GM10266 (cell line): Measurements from ENCODE around the gene EML1.

Experiments
- DNase-seq: peaks from one replicate; pipeline ENCODE4 v3.0.0; 2012; ENCODE audit errors: extremely low spot score
- TF ChIP-seq, protein P1 (sequence below): IDR thresholded peaks from 2 replicates; pipeline ENCODE4 v1.5.1; 2012; ENCODE audit warnings: mild to moderate bottlenecking, low read depth; ENCODE audit not compliant: control insufficient read depth, insufficient read depth; ENCODE audit errors: missing control alignments

The EML1 gene

DNA sequence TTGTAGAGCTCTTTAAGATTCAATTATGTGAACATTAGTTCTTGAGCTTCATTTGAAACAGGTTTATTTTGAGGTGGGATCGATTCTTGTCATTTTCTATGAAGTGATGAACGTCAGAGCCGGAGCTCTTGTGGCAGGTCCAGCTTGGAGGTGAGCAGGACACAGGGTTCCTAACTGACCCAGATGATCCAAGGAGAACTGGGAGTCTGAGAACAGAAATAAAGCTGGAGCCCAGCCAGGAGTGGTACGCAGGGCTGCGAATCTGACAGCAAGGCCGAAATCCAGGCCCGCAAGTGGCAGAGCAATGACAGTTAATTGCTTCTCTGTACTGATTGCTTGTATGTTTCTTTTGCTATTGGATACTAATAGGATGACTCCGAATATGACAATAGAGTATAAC, 46.5 kb downstream of the EML1 start:
- TF ChIP-seq, protein P1, sequence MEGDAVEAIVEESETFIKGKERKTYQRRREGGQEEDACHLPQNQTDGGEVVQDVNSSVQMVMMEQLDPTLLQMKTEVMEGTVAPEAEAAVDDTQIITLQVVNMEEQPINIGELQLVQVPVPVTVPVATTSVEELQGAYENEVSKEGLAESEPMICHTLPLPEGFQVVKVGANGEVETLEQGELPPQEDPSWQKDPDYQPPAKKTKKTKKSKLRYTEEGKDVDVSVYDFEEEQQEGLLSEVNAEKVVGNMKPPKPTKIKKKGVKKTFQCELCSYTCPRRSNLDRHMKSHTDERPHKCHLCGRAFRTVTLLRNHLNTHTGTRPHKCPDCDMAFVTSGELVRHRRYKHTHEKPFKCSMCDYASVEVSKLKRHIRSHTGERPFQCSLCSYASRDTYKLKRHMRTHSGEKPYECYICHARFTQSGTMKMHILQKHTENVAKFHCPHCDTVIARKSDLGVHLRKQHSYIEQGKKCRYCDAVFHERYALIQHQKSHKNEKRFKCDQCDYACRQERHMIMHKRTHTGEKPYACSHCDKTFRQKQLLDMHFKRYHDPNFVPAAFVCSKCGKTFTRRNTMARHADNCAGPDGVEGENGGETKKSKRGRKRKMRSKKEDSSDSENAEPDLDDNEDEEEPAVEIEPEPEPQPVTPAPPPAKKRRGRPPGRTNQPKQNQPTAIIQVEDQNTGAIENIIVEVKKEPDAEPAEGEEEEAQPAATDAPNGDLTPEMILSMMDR = no peak
- DNase-seq = no peak

DNA sequence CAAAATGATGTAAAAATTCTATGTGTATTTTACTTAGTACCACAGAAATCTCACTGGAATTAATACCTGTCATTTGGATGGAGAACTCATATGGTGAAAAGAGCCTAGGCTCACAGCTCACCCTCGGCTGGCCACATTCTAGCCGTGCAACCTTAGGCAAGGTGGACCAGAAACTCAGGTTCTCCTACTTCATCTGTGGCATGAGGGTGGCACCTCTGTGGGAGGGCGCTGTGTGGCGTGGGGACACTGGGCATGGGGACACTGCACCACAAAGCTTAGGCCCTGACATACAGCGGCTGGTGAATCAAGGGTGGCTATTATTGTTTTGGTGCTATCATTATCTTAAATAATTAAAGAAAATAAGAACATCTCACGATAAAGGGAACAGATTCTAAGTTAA, 47.1 kb downstream of the EML1 start:
- no peak for DNase-seq
- TF ChIP-seq, protein P1 = no peak

DNA sequence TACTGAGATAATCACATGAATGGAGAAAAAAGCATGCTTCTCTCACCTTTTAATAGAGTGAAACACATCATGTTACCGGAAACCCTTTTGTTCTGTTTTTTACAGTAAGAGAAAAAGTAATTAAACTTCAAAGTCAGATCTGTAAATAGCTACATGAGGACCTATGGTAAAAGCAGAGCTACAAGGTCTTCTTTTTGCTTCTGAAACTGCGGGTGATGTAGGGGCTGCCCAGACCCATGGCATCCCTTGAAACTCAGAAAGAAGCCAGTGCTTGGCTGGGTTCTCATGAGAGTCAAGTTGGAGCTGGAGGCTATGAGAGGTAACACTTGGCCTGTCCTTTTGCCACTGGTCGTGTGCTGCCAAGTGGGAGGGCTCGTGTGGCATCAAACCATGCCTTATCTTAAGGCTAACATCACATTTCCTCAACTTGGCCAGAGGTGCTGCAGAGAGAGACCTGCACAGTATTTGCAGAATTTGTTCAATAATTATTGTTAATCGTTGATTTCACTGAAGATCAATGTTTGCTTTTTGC, 47.6 kb downstream of the EML1 start:
- TF ChIP-seq, protein P1 = no peak
- no peak for DNase-seq

DNA sequence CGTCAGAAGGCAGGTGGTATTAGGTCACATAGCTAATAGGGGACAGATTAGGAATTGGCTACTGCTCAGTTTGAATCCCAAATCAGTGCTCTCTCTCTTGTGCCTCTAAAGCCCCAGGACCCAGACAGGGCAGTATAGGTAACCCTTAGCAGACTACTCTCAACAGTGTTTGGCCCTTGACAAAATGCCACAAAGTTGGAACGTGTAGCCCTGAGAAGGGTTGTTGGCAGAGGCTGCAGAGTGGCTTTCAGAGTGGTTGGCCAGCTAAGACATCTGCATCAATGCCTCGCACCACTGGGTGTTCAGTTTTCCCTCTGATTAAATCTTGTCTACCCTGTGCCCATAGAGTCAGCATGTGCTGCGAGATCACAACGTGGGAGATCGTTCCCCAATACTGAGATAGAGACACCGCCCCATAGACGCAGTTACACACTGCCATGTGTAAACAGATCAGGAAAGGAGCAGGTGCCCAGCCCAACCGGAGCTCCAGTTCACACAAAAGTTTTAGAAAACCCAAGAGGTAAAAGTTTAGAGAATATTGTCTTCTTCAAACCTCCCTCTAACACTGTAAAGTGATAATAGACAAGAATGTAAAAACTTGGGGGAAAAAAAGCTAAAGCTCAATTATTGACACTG, 48.3 kb downstream of the EML1 start:
- DNase-seq = no peak
- TF ChIP-seq, protein P1 = no peak

DNA sequence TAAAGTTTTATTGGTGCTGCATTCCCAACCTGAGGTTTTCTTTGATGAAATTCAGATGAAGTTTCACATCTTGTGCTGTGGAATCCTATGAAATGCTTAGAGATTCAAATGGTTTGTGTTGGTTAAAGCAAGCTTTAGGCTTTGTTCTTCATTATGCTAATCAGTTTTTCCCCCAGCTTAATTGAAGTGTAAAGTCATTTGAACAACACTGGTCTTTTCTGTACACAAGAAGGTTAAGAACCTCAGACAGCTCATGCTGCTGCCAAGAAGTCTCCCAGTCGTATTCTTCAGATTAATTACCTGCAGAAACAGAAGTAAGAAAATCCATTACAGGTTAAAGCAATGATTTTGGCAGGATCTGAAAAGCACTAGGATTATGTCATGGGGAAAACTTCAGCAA, 48.9 kb downstream of the EML1 start:
- TF ChIP-seq, protein P1 = no peak
- no peak for DNase-seq

DNA sequence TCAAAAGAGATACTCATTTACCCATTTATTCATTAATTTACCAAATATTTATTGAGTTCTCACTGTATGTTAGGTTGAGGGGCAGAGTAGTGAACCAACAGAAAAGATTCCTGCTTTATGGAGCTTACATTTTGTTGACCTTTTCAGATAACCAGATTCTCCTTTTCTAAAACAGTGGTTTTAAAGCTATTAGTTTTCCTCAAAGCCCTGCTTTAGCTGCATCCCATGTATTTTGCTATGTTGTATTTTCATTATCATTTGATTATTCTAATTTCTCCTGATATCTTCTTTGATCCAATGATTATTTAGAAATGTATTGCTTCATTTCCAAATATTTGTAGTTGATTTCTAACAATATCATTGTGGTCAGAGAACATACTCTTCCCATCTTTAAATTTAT, 53.6 kb downstream of the EML1 start:
- TF ChIP-seq, protein P1 = no peak
- no peak for DNase-seq

DNA sequence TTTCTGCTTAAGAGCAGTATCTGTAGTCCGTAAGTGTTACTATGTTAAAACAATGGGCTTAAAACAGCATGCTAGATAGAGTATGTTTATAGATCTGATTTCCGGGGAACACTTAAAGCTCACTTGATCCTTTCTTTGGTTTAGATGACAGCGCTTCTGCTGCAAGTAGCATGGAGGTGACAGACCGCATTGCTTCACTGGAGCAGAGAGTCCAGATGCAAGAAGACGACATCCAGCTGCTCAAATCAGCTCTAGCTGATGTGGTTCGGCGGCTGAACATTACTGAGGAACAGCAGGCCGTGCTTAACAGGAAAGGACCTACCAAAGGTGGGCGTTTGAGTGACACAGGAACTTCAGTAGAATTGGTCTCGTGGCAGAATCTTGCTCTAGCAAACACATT, 57.5 kb downstream of the EML1 start:
- TF ChIP-seq, protein P1 = no peak
- no peak for DNase-seq
